Measurements from ENCODE around the gene PCDHA11.
"Not testable (repeated sequence)": the region's sequence is repeated elsewhere in the genome, so short reads cannot be mapped to it uniquely, and the experiment has no call there.

DNA sequence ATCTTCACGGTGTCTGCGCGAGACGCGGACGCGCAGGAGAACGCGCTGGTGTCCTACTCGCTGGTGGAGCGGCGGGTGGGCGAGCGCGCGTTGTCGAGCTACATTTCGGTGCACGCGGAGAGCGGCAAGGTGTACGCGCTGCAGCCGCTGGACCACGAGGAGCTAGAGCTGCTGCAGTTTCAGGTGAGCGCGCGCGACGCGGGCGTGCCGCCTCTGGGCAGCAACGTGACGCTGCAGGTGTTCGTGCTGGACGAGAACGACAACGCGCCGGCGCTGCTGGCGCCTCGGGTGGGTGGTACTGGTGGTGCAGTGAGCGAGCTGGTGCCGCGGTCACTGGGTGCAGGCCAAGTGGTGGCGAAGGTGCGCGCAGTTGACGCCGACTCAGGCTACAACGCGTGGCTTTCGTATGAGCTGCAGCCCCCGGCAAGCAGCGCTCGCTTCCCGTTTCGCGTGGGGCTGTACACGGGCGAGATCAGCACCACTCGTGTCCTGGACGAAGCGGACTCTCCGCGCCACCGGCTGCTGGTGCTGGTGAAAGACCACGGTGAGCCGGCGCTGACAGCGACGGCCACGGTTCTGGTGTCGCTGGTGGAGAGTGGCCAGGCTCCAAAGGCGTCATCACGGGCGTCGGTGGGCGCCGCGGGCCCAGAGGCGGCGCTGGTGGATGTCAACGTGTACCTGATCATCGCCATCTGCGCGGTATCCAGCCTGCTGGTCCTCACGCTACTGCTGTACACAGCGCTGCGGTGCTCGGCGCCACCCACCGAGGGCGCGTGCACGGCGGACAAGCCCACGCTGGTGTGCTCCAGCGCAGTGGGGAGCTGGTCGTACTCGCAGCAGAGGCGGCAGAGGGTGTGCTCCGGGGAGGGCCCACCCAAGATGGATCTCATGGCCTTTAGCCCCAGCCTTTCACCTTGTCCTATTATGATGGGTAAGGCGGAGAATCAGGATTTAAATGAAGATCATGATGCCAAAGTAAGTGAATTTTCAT lies 39.0 kb upstream of the PCDHA11 start:
- TF ChIP-seq CTCF (IDR thresholded peaks at IDR 0.05); ZFX (IDR thresholded peaks at IDR 0.05; ENCODE audit: borderline replicate concordance): not testable (repeated sequence)
